ENCODE results near the gene LCN2.
A peak's percentile ranks its signal among the peaks of the same experiment; 100 is the strongest.
"Not testable (repeated sequence)": the region's sequence is repeated elsewhere in the genome, so short reads cannot be mapped to it uniquely, and the experiment has no call there.

LCN2 gene

DNA sequence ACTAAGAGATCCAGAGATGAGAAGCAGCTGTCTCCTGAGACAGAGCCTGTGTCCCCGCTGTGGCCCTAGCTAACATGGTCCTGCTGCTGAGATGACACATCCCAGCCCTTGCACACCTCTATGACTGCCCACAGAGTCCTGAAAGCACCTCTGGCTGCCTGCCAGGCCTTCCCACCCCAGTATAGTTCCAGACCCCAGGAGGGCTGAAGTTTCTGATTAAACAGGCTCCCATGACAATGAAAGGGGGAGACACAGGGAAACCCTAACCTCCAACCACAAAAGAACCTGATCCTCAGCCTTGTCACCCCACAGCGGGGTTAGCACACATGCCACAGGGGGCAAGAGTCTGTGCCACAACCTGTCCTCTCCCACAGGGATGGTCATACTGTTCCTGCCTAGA lies 26.5 kb downstream of the LCN2 start:
- Histone ChIP-seq H3K27ac (no peak overlapping the region), H3K4me3 (ENCODE audit: low read depth, low read length) (no peak overlapping the region), H3K9me3 (ENCODE audit: severe bottlenecking) (peaks cover 5% of the 10 kb centered on the region), H3K27me3 (ENCODE audit: insufficient read depth, low read depth, severe bottlenecking) (no peaks in the 10 kb centered on the region), H3K36me3 (peaks cover 87% of the 10 kb centered on the region)
- TF ChIP-seq, protein P1, sequence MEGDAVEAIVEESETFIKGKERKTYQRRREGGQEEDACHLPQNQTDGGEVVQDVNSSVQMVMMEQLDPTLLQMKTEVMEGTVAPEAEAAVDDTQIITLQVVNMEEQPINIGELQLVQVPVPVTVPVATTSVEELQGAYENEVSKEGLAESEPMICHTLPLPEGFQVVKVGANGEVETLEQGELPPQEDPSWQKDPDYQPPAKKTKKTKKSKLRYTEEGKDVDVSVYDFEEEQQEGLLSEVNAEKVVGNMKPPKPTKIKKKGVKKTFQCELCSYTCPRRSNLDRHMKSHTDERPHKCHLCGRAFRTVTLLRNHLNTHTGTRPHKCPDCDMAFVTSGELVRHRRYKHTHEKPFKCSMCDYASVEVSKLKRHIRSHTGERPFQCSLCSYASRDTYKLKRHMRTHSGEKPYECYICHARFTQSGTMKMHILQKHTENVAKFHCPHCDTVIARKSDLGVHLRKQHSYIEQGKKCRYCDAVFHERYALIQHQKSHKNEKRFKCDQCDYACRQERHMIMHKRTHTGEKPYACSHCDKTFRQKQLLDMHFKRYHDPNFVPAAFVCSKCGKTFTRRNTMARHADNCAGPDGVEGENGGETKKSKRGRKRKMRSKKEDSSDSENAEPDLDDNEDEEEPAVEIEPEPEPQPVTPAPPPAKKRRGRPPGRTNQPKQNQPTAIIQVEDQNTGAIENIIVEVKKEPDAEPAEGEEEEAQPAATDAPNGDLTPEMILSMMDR (IDR thresholded peaks at IDR 0.05; ENCODE audit: low read depth, low read length), result no peak
- no peak for DNase-seq

DNA sequence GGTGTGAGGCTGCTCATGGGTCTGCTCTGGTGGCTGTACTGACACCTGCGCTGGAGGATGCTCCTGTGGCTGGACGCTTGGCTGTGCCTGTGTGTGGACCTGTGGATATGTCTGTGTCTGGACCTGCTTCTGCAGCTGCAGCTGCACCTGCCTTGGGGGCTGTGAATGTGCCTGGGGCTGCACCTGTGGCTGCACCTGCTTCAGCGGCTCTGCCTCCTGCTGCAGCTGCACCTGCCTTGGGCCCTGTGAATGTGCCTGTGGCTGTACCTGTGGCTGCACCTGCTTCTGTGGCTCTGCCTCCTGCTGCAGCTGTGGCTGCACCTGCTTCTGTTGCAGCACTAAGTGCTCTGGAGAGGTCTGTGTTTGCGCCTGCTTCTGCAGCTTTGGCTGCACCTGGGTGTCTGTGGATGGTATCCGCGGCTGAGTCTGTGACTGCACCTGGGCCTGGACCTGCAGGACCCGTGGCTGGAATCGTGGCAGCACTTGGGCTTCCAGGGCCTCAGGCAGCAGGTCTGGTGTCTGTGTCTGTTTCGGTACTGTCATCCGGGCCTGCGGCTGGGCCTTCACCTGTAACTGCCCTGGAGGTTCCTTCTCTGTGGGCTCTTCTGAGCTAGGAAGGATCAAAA lies 29.7 kb downstream of the LCN2 start:
- Histone ChIP-seq H3K4me3 (ENCODE audit: low read depth, low read length) (no peak overlapping the region), H3K27ac (no peak overlapping the region), H3K27me3 (ENCODE audit: insufficient read depth, low read depth, severe bottlenecking) (no peaks in the 10 kb centered on the region), H3K36me3 (peaks cover 93% of the 10 kb centered on the region), H3K9me3 (ENCODE audit: severe bottlenecking) (peaks cover 5% of the 10 kb centered on the region)
- no peak for DNase-seq
- TF ChIP-seq, protein P1 (IDR thresholded peaks at IDR 0.05; ENCODE audit: low read depth, low read length), result no peak

DNA sequence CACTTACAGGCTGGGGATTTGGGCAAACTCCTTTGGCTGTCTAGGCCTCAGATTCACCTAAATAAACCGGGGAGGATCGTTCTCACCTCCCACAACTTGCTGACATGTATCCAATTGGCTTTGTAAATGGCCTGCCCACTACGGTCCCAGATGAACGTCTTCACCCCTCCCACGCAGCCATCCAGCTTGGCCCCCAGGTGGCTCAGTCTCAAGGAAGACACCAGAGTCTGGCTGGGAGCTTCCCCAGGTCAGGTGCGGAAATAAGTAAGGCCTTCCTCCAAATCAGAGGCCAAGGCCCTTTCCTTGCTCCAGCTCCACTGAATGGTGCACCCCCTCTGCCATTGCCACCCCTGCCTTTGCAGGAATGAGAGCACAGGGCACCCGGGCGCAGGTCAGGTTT lies 30.7 kb downstream of the LCN2 start:
- no peaks in the 10 kb centered on the region for H3K27me3 ChIP-seq (ENCODE audit: insufficient read depth, low read depth, severe bottlenecking)
- H3K9me3 ChIP-seq (ENCODE audit: severe bottlenecking), result peaks cover 5% of the 10 kb centered on the region
- no peak overlapping the region for H3K4me3 ChIP-seq (ENCODE audit: low read depth, low read length)
- H3K27ac ChIP-seq, result no peak overlapping the region
- TF ChIP-seq, protein P1 (IDR thresholded peaks at IDR 0.05; ENCODE audit: low read depth, low read length), result no peak
- H3K36me3 ChIP-seq, result peaks cover 93% of the 10 kb centered on the region
- DNase-seq, result no peak

DNA sequence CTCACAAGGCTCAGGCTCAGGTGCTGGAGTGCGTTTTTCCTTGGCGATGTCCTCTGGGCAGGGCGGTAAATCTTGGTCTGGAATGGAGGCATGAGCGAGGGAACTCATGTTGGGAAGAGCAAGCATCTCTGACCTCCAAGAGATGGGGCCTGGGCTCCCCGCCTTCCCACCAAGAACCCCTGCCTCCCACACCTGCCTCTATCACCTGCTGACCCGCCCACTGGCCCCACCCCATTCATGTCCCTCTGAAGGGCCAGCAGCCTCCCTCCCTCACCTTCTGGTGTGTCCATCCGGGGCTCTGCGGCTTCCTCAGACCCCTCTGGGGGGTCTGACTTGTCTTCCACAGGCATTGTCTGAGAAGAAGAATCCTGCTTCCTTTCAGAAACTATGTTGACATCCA lies 31.2 kb downstream of the LCN2 start:
- TF ChIP-seq, protein P1 (IDR thresholded peaks at IDR 0.05; ENCODE audit: low read depth, low read length), result no peak
- Histone ChIP-seq H3K4me3 (ENCODE audit: low read depth, low read length) (no peak overlapping the region), H3K36me3 (peaks cover 93% of the 10 kb centered on the region), H3K27ac (no peak overlapping the region), H3K9me3 (ENCODE audit: severe bottlenecking) (peaks cover 5% of the 10 kb centered on the region), H3K27me3 (ENCODE audit: insufficient read depth, low read depth, severe bottlenecking) (no peaks in the 10 kb centered on the region)
- no peak for DNase-seq

DNA sequence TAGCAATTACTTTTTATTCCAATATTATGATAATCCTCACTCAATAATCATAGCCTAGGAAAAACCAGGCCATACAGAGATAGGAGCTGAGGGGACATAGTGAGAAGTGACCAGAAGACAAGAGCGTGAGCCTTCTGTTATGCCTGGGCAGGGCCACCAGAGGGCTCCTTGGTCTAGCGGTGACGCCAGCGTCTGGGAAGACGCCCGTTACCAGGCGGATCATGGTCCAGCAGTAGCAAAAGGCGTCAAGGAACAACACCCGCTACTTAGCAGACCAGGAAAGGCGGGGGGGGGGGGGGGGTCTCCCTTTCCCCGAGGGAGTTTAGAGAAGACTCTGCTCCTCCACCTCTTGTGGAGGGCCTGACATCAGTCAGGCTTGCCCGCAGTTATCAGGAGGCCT lies 32.2 kb downstream of the LCN2 start:
- not testable (repeated sequence) for H3K27me3 ChIP-seq (ENCODE audit: insufficient read depth, low read depth, severe bottlenecking); H3K4me3 ChIP-seq (ENCODE audit: low read depth, low read length); H3K9me3 ChIP-seq (ENCODE audit: severe bottlenecking)
- H3K27ac ChIP-seq, result peak overlapping the region; percentile 36
- peaks cover 91% of the 10 kb centered on the region for H3K36me3 ChIP-seq
- TF ChIP-seq, protein P1 (IDR thresholded peaks at IDR 0.05; ENCODE audit: low read depth, low read length), result peak; percentile 67
- peak; percentile 91 for DNase-seq
